GM12891 (cell line): ENCODE measurements around the gene SYNPO2.

ENCODE experiments used
- POLR2A ChIP-seq: IDR thresholded peaks from 2 replicates; pipeline ENCODE4 v1.6.1; 2011; ENCODE audit warnings: low read depth, low read length, control low read depth
- POLR2AphosphoS5 ChIP-seq: IDR thresholded peaks from 2 replicates; pipeline ENCODE4 v1.6.1; 2011; ENCODE audit warnings: low read depth, low read length, control low read depth
- TAF1 ChIP-seq: IDR thresholded peaks from 2 replicates; pipeline ENCODE4 v1.6.1; 2011; ENCODE audit warnings: low read depth, low read length, control low read depth

GRCh38 chr4:118968813-118969212 lies 80.2 kb downstream of the SYNPO2 start:
- TF ChIP-seq POLR2AphosphoS5 (no peak), POLR2A (no peak), TAF1 (no peak)
